ENCODE measurements around the gene DES.

GRCh38 chr2:219435701-219436100 is 17.5 kb downstream of the DES start:
- TF ChIP-seq GATA2 (IDR thresholded peaks at IDR 0.05; ENCODE audit: low read depth, low read length) (no peak), GATA3 (IDR thresholded peaks at IDR 0.05; ENCODE audit: low read depth, low read length) (no peak)

Measured in SH-SY5Y (cell line).